H4 (cell line): ENCODE measurements around the gene GRAMD1B. TPM values are rescaled to one million over a fixed set of nuclear protein-coding genes. Genes with fewer than 3 reads are reported as not detected.
"Not testable (repeated sequence)": the region's sequence is repeated elsewhere in the genome, so short reads cannot be mapped to it uniquely, and the experiment has no call there.

Source experiments
- DNase-seq: peaks from one replicate; pipeline ENCODE4 v3.0.0-alpha.2; 2015; ENCODE audit warnings: low spot score
- total RNA-seq: library from RNA; depleted of rRNA; stranded (reverse); fragments of >200 nt; shearing (Covaris generic); gene quantifications from 2 replicates; pipeline ENCODE4 v1.2.3, GENCODE V29; 2014

The GRAMD1B gene
- total RNA-seq, 1 experiment from 2014 or later, result 11.0 TPM

DNA sequence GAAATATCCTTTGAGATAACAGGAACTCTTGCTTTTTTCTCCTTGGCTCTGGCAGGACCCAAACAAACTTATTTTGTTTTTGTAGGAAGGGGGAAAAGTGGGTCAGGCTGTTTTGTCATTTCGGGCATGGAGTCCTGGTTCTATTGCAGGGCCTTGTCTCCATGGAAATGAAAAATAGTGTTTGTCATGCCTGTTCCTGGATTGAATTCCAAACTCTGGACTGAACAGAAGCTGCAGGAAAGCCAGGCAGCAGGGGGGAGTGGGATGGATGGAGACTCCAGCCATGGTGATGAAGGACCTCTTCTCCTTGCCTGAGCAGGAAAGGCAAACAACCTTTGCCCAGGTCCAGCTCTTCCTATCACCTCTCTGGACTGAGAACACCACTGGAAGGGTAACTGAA is 137.4 kb downstream of the GRAMD1B start:
- no peak for DNase-seq

GRCh38 chr11:123568367-123568870 is 138.3 kb downstream of the GRAMD1B start:
- no peak for DNase-seq

GRCh38 chr11:123569393-123569792 is 139.3 kb downstream of the GRAMD1B start:
- DNase-seq, result no peak

GRCh38 chr11:123570939-123571580 is 141.0 kb downstream of the GRAMD1B start:
- no peak for DNase-seq

DNA sequence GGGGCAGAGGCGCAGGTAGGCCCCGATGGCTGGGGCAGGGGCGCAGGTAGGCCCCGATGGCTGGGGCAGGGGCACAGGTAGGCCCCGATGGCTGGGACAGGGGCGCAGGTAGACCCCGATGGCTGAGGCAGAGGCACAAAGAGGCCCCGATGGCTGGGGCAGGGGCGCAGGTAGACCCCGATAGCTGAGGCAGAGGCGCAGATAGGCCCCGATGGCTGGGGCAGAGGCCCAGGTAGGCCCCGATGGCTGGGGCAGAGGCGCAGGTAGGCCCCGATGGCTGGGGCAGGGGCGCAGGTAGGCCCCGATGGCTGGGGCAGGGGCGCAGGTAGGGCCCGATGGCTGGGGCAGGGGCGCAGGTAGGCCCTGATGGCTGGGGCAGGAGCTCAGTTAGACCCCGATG is 142.7 kb downstream of the GRAMD1B start:
- not testable (repeated sequence) for DNase-seq

GRCh38 chr11:123573286-123573685 is 143.2 kb downstream of the GRAMD1B start:
- DNase-seq, result no peak

- DNase-seq, result no peak
Observed at GRCh38 chr11:123575441-123575840, 145.4 kb downstream of the GRAMD1B start.

- no peak for DNase-seq
Observed at GRCh38 chr11:123576082-123576481, 146.0 kb downstream of the GRAMD1B start.

DNA sequence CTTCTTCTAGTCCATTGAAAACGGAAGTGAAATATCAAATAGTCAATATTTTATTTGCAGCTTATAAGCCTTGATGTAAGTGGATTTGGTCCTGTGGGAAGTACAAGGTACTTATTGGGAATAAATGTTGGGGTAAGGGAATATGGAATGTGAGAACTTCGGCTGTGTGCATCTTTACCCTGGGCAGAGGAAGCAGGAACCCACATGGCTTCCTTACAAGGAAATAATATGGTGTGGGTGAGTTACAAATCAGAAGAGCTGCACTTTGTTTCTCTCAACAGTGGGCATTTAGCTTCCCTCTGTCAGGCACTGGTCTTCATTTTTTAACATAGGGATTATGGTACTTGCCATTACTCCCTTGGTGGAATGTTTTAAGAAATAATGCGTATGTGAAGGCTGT is 146.4 kb downstream of the GRAMD1B start:
- DNase-seq, result no peak

GRCh38 chr11:123577081-123577598 is 147.1 kb downstream of the GRAMD1B start:
- DNase-seq, result peak; percentile 52

DNA sequence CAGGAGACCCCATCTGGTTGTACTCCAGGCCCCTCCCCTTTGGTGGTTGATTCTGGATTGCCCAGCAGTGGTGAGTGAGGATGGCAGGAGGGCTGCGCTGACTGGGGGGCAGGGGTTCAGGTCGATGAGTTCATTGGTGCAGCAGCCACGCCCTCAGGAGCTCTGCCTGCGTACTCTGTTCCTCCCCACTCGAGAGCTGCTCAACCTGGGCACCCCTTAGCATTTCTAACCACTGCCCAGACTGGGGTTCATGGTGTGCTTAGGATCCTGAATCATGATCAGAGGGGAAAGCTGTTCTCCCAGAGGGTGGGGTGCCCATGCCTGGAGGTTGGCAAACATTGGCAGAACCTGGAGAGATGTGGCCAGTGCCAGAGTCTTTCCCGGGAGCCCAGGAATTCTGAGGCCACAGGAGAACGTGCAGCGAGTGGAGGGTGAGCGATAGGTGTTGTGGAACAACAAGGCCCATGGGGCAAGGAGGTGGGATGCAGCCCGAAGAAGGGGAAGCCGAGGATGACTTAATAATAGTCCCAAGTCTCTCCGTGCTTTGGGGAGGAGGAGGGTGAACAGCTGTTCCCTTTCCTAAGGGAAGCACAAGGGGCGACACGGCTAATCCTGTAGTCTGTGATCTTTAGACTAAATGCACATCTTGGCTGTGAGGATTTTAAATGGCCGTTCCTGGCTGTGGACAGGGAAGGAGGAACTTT is 148.9 kb downstream of the GRAMD1B start:
- no peak for DNase-seq

- DNase-seq, result no peak
Observed at GRCh38 chr11:123579482-123579812, 149.4 kb downstream of the GRAMD1B start.

- DNase-seq, result no peak
Observed at GRCh38 chr11:123580137-123580536, 150.1 kb downstream of the GRAMD1B start.

DNA sequence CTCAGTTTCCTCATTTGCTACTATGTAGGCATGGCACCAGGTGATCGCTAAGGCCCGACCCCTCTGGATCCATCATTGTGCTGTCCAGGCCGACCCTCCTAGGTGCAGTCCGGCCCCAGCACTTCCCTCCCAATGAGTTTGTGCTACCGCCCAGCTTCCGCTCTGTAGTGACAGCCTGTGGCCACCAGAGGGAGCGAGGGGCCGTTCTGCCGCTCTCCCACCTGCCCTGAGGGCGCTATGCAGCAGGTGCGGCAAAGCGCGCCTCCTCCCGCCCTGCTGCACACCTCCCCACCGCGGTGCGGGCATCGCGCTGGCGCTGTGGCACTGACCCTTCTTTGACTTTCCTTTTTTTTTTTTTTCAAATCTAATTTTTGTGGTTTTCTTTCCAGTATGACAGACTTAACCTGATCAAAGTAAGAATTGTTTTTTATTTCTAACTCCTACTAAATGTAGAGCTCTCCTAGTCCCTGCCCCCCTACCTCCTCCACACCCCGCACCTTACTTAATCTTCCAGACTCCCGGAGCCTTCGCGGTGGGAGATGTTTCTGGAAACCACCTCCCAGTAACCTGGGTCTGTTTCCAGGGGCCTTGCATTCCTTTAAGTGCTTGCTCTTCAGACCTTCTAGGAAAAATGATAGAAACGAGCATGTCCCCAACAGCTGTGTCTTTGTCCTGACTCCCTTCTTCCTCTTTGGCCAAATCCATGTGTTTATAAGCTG is 150.6 kb downstream of the GRAMD1B start:
- peak; percentile 55 for DNase-seq

DNA sequence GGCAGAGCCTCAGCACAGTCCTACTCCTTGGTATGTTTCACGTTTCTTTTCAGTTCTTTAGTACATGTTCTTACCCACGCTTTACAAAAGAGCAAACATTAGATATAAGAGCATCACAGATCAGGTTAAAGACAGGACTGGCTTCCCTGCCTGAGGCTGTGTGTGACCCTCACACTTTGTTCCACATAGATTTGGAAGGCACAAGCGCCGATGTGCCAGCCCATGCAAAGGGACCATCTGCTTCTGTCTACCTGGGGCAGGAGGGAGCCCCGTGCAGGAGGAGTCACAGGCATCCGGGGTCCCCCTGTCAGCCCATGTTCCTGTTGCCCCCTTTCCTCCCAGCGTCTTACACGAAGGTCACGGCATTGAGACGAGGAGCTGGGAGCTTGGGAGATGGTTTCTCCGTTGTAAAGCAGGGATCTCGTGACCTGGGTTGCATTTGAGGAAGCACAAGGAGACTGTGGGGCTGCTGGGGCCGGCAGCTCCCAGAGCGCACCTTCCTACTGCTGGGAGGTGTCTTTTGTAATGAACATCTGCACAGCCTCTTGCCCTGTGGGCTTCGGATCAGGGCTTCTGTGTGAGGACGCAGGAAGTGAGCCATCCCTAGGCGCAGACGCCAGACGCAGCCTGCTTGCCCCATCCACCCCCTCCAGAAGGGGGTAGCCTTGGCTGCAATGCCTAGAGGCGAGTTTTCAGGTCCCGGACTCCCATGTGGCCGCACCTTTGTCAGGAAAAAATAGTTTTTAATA is 151.8 kb downstream of the GRAMD1B start:
- no peak for DNase-seq

- no peak for DNase-seq
Observed at GRCh38 chr11:123582992-123583504, 153.0 kb downstream of the GRAMD1B start.

DNA sequence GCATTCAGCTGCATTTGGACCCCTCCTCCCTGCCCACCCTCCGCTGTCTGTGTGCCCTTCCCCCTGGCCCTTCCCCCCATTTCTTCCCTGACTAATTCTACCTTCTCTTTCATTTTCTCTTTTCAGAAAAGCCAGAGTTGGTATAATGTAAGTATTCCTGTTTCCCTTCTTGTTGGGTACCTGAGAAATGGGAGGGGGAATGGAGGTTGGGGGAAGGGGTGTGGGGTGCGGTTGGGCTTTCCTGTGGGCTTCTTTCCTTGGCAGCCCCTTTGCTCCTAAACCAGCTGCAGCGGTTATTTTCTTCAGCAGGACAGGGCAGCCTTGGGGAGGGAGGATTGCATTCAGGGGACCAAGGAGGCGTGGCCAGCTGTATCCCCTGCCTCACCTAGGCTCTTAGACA is 154.1 kb downstream of the GRAMD1B start:
- DNase-seq, result no peak

GRCh38 chr11:123584737-123585136 is 154.7 kb downstream of the GRAMD1B start:
- no peak for DNase-seq

GRCh38 chr11:123585206-123585605 is 155.1 kb downstream of the GRAMD1B start:
- no peak for DNase-seq

DNA sequence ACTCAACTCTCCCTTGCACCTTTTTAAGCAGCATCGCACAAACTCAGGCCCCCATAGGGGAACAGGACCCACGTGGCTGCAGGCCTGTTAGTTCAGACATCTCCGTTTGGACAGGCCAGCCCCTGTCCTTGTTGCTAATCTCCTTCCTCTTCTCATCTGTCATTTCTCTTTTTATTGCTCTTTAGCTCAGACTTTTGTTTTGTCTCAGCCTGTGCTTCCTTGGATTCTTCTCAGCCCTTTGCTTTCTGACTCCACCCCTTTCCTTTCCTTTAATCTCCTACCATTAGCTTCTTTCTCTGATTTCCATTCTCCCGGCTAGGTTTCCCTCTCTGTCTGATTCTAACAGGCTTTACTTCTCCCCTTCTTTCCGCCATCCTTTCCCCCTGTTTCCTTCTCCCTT is 155.6 kb downstream of the GRAMD1B start:
- DNase-seq, result no peak

GRCh38 chr11:123586568-123586967 is 156.5 kb downstream of the GRAMD1B start:
- DNase-seq, result no peak

DNA sequence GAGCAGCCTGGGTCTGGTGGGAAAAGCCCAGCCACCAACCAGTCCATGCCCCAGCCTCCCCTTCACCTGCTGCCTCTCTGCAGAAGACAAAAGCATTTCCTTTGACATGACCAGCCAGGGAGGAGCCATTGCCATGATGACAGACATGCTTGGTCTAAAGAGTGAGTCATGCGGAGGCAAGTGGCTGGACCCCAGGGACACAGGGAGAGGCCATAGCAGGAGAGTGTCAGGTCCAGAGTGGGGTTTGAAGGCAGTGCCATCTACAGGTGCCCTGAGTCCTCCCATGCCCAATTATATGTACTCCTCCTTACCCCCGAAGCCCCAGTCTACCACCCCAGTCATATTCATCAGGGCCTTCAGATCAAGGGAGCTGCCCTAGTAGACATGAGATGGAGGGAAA is 157.0 kb downstream of the GRAMD1B start:
- DNase-seq, result peak; percentile 23
